Skeletal muscle satellite cell (primary cell): ENCODE data around the gene PDE6A. TPM values are rescaled to one million over a fixed set of nuclear protein-coding genes. Genes with fewer than 3 reads are reported as not detected.

Experiments used
- H3K27me3 ChIP-seq: 2 replicates; pipeline ENCODE4 v1.7.0; 2013; ENCODE audit warnings: low read length; ENCODE audit not compliant: control insufficient read depth, insufficient read depth
- H3K36me3 ChIP-seq: 2 replicates; pipeline ENCODE4 v1.7.0; 2013; ENCODE audit warnings: mild to moderate bottlenecking, control low read depth, low read length; ENCODE audit not compliant: insufficient read depth
- H3K4me1 ChIP-seq: 2 replicates; pipeline ENCODE4 v1.7.0; 2013; ENCODE audit warnings: low read length; ENCODE audit not compliant: control insufficient read depth, insufficient read depth
- H3K4me2 ChIP-seq: 2 replicates; pipeline ENCODE4 v1.7.0; 2013; ENCODE audit warnings: mild to moderate bottlenecking, low read length
- H3K4me3 ChIP-seq: 2 replicates; pipeline ENCODE4 v1.7.0; 2013; ENCODE audit warnings: low read length
- H3K9ac ChIP-seq: 2 replicates; pipeline ENCODE4 v1.7.0; 2013; ENCODE audit warnings: mild to moderate bottlenecking, low read depth, low read length, moderate library complexity
- H3K9me3 ChIP-seq: replicated peaks from 2 replicates; pipeline ENCODE4 v1.7.0; 2013; ENCODE audit warnings: mild to moderate bottlenecking, control low read depth, low read length
- total RNA-seq: library from RNA; depleted of rRNA; stranded (reverse); fragments of >200 nt; gene quantifications from 2 replicates; pipeline ENCODE4 v1.2.3, GENCODE V29; 2012; rRNA removed

The PDE6A gene
- total RNA-seq, result not detected in 2 replicates

DNA sequence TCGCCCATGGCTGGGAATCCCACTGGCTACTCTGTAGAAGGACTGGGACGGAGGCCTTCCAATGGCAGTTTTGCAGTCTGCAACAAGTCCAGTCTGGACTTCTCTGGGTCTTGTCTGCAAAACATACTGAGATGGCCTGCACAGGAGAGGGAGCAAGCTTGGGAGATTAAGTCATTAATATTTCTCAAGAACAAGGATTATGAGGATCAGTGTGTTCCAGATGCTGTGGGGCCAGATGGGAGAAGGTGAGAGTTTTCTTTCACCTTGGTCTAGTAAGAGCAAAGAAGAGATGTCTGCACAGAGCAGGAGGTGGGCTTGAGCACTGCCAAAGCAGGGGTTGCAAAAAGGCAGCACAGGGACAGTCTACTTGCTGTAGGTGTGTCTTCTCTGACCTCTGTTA, at the start of gene PDE6A:
Gene PDE6A (minus strand): TSS at position 128 of the 400 bp plus-strand sequence. CDS start 120 bp downstream, at position 8.
- no peaks in the 10 kb centered on the region for H3K27me3 ChIP-seq
- H3K4me3 ChIP-seq, result no peak within 1 kb of the TSS

DNA sequence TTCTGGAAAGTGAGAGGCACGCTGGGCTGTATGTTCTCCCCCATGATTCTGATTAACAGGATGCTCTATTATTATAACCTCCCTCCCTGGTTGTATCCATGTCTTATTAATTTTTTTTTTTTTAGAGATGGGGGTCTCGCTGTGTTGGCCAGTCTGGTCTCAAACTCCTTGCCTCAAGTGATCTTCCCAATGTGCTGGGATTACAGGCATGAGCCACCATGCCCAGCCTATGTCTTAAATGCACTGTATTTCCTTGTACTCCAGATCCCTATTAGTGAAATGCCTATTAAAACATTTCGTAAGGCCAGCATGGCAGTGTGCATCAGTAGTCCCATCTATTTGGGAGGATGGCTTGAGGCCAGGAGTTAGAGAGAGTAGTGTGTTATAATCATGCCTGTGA, 48.9 kb upstream of the PDE6A start:
- no peaks in the 10 kb centered on the region for H3K4me1 ChIP-seq
- H3K4me3 ChIP-seq, result no peak overlapping the region
- no peaks in the 10 kb centered on the region for H3K9me3 ChIP-seq
- H3K4me2 ChIP-seq, result no peak overlapping the region
- peaks cover 9% of the 10 kb centered on the region for H3K36me3 ChIP-seq
- no peak overlapping the region for H3K9ac ChIP-seq
- no peaks in the 10 kb centered on the region for H3K27me3 ChIP-seq

More for the DNA sequence above, at the start of gene PDE6A:
- Histone ChIP-seq H3K9ac (no peak within 1 kb of the TSS), H3K36me3 (no peaks in the 10 kb centered on the region), H3K4me2 (no peak within 1 kb of the TSS), H3K4me1 (peaks cover 7% of the 10 kb centered on the region), H3K9me3 (no peaks in the 10 kb centered on the region)

DNA sequence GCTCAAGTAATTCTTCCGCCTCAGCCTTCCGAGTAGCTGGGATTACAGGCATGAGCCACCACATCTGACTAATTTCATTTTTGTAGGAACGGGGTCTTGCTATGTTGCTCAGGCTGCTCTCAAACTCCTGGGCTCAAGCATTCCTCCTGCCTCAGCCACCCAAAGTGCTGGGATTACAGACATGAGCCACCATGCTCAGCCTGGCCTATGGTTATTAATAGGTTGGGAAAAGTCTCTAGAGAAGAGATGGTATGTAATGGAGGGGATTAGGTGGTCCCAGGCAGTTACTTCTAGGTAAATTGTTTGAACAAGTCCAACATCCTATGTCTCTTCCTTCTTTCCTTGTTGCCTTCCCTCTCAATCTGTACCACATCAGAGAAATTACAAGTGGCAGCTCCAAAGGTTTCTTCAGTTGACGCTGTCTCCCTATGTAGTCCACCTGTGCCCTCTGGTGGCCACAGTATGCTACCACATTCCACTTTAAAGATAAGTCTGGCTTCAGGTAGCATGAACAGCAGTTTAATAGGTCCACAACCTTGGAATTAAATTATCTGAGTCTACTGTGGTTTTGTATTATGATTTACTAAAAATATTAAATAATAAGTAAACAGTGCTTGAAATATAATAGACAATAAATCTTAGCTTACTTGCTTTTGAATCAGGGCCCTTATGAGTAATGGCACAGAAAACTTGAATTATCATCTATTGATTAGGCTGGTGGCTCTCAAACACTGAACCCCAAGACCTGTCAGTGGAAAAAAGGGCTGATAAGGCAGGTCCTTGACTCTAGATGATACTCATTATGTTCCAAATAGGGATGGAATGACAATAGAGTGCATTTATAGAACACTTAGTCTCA, 46.2 kb upstream of the PDE6A start:
- Histone ChIP-seq H3K9ac (no peak overlapping the region), H3K4me1 (no peaks in the 10 kb centered on the region), H3K27me3 (no peaks in the 10 kb centered on the region), H3K4me3 (no peak overlapping the region), H3K36me3 (peaks cover 8% of the 10 kb centered on the region), H3K9me3 (no peaks in the 10 kb centered on the region), H3K4me2 (no peak overlapping the region)

DNA sequence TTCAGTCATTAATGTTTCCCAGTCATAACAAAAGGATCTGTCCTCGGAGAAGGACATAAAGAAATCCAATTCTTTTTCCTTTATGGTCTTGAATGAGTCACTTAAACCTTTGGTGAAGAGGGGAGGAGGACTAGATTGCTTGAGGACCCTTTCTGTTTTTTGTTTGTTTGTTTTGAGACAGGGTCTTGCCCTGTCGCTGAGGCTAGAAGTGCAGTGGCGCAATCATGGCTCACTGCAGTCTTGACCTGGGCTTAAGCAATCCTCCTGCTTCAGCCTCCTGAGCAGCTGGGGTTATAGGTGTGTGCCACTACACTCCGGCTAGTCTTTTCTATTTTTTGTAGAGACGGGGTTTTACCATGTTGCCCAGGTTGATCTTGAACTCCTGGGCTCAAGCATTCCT, 43.5 kb upstream of the PDE6A start:
- Histone ChIP-seq H3K36me3 (no peaks in the 10 kb centered on the region), H3K27me3 (no peaks in the 10 kb centered on the region), H3K4me1 (no peaks in the 10 kb centered on the region), H3K4me3 (no peak overlapping the region), H3K9me3 (no peaks in the 10 kb centered on the region), H3K9ac (no peak overlapping the region), H3K4me2 (no peak overlapping the region)

GRCh38 chr5:149982505-149982904, 37.9 kb upstream of the PDE6A start:
- Histone ChIP-seq H3K9ac (no peak overlapping the region), H3K9me3 (no peaks in the 10 kb centered on the region), H3K4me2 (no peak overlapping the region), H3K4me3 (no peak overlapping the region), H3K36me3 (peaks cover 41% of the 10 kb centered on the region), H3K27me3 (no peaks in the 10 kb centered on the region), H3K4me1 (no peaks in the 10 kb centered on the region)

GRCh38 chr5:149981206-149981605, 36.6 kb upstream of the PDE6A start:
- no peaks in the 10 kb centered on the region for H3K9me3 ChIP-seq
- peaks cover 42% of the 10 kb centered on the region for H3K36me3 ChIP-seq
- H3K27me3 ChIP-seq, result no peaks in the 10 kb centered on the region
- no peak overlapping the region for H3K4me2 ChIP-seq
- H3K4me3 ChIP-seq, result no peak overlapping the region
- no peak overlapping the region for H3K9ac ChIP-seq
- peaks cover 2% of the 10 kb centered on the region for H3K4me1 ChIP-seq

- peaks cover 42% of the 10 kb centered on the region for H3K36me3 ChIP-seq
- H3K9ac ChIP-seq, result no peak overlapping the region
- no peak overlapping the region for H3K4me2 ChIP-seq
These were observed 35.3 kb upstream of the PDE6A start for GRCh38 chr5:149979896-149980295.

DNA sequence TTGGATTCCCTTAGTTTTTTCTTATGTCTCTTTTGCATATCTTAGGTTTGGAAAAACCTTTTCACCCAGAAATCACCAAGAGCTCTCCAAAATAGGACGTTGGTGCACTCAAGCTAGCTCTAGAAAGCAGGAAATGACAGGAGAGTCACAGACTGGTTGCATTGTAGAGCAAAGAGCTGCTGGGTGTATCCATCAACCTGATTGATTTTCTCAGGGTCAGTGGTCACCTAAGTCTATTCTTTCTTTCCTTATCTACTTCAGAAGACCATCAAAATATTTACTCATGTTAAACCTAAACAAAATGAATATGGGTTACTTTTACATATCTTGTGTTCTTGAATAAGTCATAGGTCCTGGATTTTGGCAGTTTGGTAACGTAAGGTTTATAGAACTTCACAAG, 30.8 kb upstream of the PDE6A start:
- no peak overlapping the region for H3K4me3 ChIP-seq
- H3K4me2 ChIP-seq, result no peak overlapping the region
- no peaks in the 10 kb centered on the region for H3K9me3 ChIP-seq
- H3K4me1 ChIP-seq, result peaks cover 4% of the 10 kb centered on the region
- no peak overlapping the region for H3K9ac ChIP-seq
- peaks cover 21% of the 10 kb centered on the region for H3K36me3 ChIP-seq
- no peaks in the 10 kb centered on the region for H3K27me3 ChIP-seq

More at GRCh38 chr5:149979896-149980295, 35.3 kb upstream of the PDE6A start:
- Histone ChIP-seq H3K9me3 (no peaks in the 10 kb centered on the region), H3K4me3 (no peak overlapping the region), H3K4me1 (peaks cover 4% of the 10 kb centered on the region), H3K27me3 (no peaks in the 10 kb centered on the region)

- Histone ChIP-seq H3K9me3 (no peaks in the 10 kb centered on the region), H3K27me3 (no peaks in the 10 kb centered on the region), H3K4me3 (no peak overlapping the region), H3K4me1 (no peaks in the 10 kb centered on the region), H3K9ac (no peak overlapping the region), H3K4me2 (no peak overlapping the region), H3K36me3 (no peaks in the 10 kb centered on the region)
These were observed 24.8 kb upstream of the PDE6A start for GRCh38 chr5:149969181-149969930.

- H3K27me3 ChIP-seq, result no peaks in the 10 kb centered on the region
- H3K9me3 ChIP-seq, result no peaks in the 10 kb centered on the region
- H3K36me3 ChIP-seq, result peaks cover 3% of the 10 kb centered on the region
- H3K4me1 ChIP-seq, result no peaks in the 10 kb centered on the region
- H3K4me3 ChIP-seq, result no peak overlapping the region
- no peak overlapping the region for H3K4me2 ChIP-seq
- no peak overlapping the region for H3K9ac ChIP-seq
These were observed 22.4 kb upstream of the PDE6A start for GRCh38 chr5:149966946-149967345.

- H3K27me3 ChIP-seq, result no peaks in the 10 kb centered on the region
- peaks cover 18% of the 10 kb centered on the region for H3K4me1 ChIP-seq
- H3K9me3 ChIP-seq, result no peaks in the 10 kb centered on the region
- H3K4me3 ChIP-seq, result no peak overlapping the region
- peaks cover 3% of the 10 kb centered on the region for H3K36me3 ChIP-seq
- no peak overlapping the region for H3K4me2 ChIP-seq
- H3K9ac ChIP-seq, result no peak overlapping the region
These were observed 19.1 kb upstream of the PDE6A start for GRCh38 chr5:149963729-149964128.
